Activated T-helper 9 cell treated with anti-CD3 and anti-CD28 coated beads, Interleukin-2, amount 50 U/mL, for 16 hours (primary cell): Measurements from ENCODE around the gene KRT14.
"Not testable (repeated sequence)": the region's sequence is repeated elsewhere in the genome, so short reads cannot be mapped to it uniquely, and the experiment has no call there.

ENCODE experiments used
- DNase-seq: peaks from one replicate; pipeline ENCODE4 v3.0.0-alpha.2; 2020; ENCODE audit warnings: low read depth

Gene KRT14

DNA sequence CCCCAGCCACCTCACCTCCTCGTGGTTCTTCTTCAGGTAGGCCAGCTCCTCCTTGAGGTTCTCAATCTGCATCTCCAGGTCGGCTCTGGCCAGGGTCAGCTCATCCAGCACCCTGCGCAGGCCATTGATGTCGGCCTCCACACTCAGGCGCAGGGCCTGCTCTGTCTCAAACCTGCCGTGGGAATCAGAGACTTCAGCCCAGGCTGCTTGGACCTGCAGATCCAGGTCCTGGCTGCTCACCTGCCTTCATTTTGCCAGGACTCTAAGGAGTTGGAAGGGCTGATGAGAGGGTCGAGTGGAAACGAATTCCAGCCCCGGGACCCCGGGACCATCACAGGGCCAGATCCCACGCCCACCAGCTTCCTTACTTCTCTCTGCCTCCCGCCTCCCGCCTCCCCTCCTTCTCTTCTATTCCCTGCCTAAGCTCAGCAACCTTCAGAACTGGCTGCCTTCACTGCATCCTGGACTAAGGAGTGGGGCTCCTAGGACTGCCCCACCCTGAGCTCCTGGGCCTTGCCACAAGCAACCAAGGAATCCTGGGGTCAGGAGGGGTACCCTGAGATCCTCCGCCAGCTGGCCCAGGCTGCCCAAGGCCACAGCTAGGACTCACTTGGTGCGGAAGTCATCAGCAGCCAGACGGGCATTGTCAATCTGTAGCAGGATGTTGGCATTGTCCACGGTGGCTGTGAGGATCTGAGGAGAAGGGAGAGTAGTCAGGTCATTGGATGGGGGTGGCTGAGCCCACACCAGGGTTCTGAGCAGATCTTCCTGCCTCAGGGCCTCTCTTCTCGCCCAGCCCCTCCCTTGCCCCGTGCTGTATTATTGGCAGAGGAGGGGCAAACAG, 35.9 kb upstream of the KRT14 start:
- DNase-seq: not testable (repeated sequence)

DNA sequence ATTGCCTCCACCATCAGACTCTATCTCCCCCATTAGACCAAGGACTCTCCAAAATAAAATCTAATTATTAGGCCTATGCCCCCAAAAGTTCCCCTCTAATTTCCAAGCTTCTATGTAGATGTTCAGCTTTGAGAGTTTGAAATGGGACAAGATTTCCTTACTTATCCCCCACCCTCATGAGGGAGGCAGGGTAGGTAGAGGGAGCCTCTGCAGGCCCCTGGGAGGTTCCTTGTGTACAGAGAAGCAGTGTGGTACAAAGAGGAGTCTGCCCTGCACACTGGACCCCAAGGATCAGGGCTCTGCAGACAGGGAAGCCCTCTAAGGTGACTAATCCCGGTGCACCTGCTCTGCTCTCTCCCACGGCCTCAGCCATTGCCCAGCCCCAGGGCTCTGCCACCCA, 35.2 kb upstream of the KRT14 start:
- DNase-seq: no peak

GRCh38 chr17:41621435-41621817, 34.7 kb upstream of the KRT14 start:
- DNase-seq: not testable (repeated sequence)

DNA sequence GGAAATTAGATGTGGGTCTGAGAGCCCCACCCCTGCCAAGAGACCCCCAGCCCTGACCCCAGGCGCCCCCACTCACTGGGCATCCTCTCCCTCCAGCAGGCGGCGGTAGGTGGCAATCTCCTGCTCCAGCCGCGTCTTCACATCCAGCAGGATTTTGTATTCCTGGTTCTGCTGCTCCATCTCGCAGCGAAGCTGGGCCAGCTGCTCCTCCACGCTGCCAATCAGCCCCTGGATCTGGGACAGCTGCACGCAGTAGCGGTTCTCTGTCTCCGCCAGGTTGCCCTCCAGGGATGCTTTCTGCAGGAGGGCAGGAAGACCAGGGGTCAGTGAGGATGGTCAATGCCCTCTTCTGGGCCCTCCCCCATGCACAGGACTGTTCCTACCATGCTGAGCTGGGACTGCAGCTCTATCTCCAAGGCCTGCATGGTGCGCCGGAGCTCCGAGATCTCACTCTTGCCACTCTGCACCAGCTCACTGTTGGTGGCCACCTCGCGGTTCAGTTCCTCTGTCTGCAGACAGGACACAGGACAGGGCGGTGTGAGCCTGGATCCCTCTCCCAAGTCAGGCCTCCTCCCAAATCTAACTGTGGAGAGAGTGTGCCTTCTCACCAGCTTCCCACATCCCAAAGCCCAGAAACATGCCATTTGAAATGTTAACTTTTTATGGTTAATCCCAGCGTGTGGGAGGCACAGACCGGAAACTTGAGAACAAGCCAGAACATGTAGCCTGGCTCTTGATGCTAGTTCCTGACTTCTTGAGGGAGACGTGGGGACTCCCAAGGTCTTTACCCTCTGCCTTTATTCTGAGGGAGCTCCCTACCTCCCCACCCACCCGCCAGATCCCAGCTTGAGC, 34.1 kb upstream of the KRT14 start:
- no peak for DNase-seq

GRCh38 chr17:41619927-41620582, 33.4 kb upstream of the KRT14 start:
- not testable (repeated sequence) for DNase-seq

DNA sequence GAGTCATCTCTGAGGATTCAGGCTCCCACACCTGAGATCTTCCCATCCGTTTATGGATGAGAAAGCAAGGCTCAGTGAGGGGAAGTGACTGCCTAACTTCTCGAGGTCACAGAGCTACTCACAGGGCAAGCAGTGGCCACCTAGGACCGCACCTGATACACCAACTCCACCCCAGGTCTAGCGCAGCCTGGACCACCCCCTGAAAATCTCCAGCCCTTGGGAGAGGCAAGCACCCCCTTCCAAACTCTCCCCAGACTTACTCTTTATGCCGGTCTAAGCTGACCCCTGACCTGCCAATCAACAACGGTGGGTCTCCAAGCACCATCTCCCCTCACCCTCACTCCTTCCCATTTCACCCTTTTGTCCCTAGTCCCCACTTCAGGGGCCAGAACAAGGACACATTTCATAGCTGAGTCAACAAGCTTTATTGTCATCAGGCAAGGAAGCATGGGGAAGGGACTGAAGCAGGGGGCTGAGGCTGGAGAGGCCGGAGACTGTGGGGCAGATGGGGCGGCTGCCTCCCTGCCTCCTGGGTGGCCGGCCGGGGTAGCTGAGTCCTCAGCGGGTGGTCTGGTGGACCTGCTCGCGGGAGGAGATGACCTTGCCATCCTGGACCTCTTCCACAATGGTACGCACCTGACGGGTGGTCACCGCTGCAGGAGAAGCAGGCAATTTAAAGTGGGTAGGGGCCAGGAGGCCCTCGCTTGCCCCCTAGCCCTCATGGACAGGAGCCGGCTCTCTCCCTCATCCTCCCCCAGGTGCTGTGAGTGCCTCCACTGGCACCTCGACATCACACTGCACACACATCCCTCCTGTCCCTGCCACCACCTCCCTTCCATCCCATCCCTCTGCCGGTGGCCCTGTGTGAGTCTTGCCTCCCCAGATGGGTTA, 32.6 kb upstream of the KRT14 start:
- DNase-seq: no peak

- no peak for DNase-seq
These were observed 31.8 kb upstream of the KRT14 start for GRCh38 chr17:41618341-41619035.

DNA sequence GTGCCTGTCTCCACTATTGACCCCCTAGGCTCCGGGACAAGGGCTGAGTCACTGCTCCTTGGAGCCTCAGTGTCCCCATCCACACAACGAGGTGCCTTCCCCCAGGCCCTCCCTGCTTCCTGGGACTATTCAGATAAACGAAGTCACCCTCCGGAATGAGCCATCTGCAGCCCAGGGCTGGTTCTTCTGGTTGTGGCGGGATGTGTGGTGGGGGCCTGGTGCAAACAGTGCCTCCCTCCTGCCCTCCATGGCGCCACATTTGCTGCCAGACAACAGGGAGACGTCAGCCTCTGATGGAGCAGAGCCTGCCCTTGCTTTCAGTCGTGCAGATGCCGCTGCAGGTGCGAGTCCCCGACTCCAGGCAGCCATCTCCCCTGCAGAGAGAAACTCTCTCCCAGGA, 31.0 kb upstream of the KRT14 start:
- no peak for DNase-seq

- no peak for DNase-seq
These were observed 30.4 kb upstream of the KRT14 start for GRCh38 chr17:41617136-41617535.

DNA sequence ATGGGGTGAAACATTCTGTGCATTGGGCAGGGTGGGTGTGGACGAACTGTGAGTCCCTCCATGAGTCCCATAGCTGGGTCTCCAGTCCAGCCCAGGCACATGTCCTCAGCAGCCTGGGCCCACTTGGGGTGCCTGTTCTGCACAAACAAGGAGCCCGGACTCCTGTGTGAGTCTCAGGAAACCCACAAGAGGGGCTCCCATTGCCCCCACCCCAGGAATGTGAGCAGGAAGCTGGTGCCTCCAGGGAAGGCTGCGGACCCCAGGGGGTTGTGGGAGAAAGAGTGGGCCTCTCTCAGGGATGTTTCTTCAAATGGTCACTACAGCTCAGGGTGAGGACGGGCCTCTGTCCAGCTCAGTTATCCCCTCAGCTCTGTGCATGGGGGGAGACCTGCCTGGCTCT, 29.8 kb upstream of the KRT14 start:
- DNase-seq: not testable (repeated sequence)

DNA sequence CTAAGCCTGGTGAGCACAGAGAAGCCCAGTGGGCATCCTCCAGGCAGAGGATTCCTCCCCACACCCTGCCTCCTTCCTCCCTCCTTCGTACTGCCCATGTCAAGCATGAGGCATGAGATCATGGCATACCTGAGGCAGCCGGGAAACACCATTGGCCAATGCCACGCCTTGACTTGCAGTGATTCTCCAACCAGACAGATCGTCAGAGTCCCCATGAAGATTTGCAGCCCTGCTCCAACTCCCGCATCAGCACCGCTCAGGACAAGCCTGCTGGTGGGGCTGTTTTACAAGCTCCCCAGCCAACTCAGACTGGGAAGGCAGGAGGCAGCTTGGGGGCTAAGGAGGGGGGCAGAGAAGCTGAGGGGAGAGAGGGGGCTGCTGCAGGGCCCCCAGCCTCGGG, 28.8 kb upstream of the KRT14 start:
- DNase-seq: no peak

- DNase-seq: not testable (repeated sequence)
These were observed 28.1 kb upstream of the KRT14 start for GRCh38 chr17:41614767-41615166.

DNA sequence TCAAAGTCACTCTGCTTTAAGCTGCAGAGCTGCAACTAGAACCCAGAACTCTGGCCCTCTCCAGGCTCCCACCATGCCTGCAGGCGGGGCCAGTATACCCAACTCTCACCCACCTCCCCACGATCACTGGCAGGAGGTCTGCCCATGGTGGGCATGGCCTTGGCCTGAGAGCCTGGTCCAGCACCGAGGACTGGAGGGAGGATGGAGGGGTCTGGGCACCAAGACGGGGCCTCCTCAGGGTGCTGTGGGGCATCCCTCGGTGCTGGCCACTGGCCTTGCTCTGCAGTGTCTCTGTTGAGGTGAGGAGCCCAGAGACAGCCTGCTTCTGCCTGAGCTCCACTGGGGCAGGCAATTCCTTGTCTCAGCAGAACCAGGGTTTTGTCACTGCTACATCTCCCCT, 27.4 kb upstream of the KRT14 start:
- DNase-seq: no peak

- DNase-seq: no peak
These were observed 26.8 kb upstream of the KRT14 start for GRCh38 chr17:41613277-41614082.

- not testable (repeated sequence) for DNase-seq
These were observed 25.9 kb upstream of the KRT14 start, which contains the start of gene KRT16 for GRCh38 chr17:41612376-41613160. TSS of gene KRT16 (minus strand) at chr17:41612767. CDS start at chr17:41612688, 79 bp downstream.

GRCh38 chr17:41610965-41611640, 24.4 kb upstream of the KRT14 start:
- DNase-seq: no peak

DNA sequence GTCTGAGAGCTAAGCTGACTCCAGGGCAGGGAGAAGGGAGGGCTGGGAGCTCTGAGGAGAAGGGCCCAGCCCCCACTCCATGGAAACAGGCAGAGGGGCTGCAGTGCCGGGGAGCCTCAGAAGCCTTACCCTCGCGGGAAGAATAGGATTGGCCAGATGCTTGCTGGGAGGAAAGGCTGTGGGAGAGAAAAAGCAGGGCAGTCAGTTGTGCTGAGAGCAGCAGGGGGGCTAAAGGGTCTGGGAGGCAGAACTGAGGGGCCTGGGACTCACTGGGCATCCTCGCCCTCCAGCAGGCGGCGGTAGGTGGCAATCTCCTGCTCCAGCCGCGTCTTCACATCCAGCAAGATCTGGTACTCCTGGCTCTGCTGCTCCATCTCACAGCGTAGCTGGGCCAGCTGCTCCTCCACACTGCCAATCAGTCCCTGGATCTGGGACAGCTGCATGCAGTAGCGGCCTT, 23.4 kb upstream of the KRT14 start:
- DNase-seq: not testable (repeated sequence)

GRCh38 chr17:41606930-41607329, 20.2 kb upstream of the KRT14 start:
- DNase-seq: not testable (repeated sequence)
